Activated T-cell treated with anti-CD3 and anti-CD28 coated beads, Interleukin-2, amount 50 U/mL, for 4 hours (primary cell): ENCODE results near the gene MLLT1. TPM values are rescaled to one million over a fixed set of nuclear protein-coding genes. Genes with fewer than 3 reads are reported as not detected.

Experiments
- ATAC-seq, 2 donors: fragments of 200-7000 bp; cut with Tn5 transposase; one replicate each; pipeline ENCODE4 v1.10.0; 2021
- DNase-seq: peaks from one replicate; pipeline ENCODE4 v3.0.0-alpha.2; 2020
- H3K27me3 Mint-ChIP-seq: one replicate; pipeline ENCODE4 v1.8.0; 2021; ENCODE audit warnings: low read depth, mixed read lengths
- H3K36me3 Mint-ChIP-seq: one replicate; pipeline ENCODE4 v1.8.0; 2022; ENCODE audit warnings: mixed read lengths; ENCODE audit not compliant: insufficient read depth
- H3K4me1 Mint-ChIP-seq: one replicate; pipeline ENCODE4 v1.8.0; 2021; ENCODE audit warnings: low read depth, mixed read lengths
- H3K4me3 Mint-ChIP-seq: one replicate; pipeline ENCODE4 v1.8.0; 2021; ENCODE audit warnings: mild to moderate bottlenecking, moderate library complexity, mixed read lengths
- H3K9me3 Mint-ChIP-seq: one replicate; pipeline ENCODE4 v1.8.0; 2021; ENCODE audit warnings: mixed read lengths
- total RNA-seq, 3 donors: library from RNA; stranded (reverse); gene quantifications; one replicate each; pipeline ENCODE4 v1.2.1, GENCODE V29; 2021

The MLLT1 gene
- total RNA-seq, 3 donors from 2014 or later, result 105 to 118 (median 109) TPM

DNA sequence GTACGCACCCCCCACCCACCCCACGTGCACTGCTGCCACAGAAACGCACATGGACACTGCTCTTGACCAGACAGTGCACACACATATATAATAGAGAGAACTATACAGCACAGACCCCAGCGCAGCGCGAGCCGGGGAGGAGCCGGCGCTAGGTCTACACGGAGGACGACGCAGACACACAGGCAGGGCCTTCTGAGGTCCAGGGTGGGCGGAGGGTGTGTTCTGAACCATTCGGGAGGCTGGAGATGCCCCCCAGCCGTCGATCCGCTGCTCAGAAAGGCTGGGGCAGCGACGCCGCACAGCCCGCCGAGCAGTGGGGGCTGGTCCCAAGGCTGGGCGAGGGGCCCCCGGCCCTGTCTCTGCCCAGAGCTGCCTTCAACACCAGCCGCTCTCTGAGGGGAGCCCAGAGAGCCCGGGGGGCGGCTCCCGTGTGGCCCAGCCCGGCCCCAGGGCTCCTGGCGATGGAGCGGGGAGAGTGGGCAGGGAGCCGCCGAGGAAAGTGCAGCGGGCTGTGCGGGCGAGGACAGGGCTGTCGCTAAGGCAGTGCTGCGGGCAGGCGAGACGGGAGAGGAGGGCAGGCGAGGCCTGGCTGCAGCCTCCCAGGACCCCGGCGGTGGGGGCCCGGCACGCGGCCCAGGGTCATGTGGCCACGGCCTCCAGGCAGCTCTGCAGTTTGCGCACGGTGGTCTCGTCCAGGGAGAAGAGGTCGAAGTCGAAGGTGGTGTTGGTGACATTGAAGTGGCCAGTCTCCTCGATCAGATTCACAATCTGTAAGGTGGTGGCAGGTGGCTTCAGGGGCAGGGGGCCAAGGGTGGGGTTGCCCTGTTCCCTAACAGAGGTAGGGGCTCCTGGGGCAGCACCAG is 67.1 kb downstream of the MLLT1 start:
- Mint-ChIP-seq H3K27me3 (no peaks in the 10 kb centered on the region), H3K9me3 (no peaks in the 10 kb centered on the region), H3K4me3 (no peak overlapping the region), H3K4me1 (no peaks in the 10 kb centered on the region), H3K36me3 (peaks cover 8% of the 10 kb centered on the region)
- ATAC-seq, result no peak
- DNase-seq, result no peak

GRCh38 chr19:6211632-6212402 is 68.0 kb downstream of the MLLT1 start:
- no peaks in the 10 kb centered on the region for H3K9me3 Mint-ChIP-seq
- DNase-seq, result no peak
- H3K36me3 Mint-ChIP-seq, result peaks cover 8% of the 10 kb centered on the region
- H3K4me3 Mint-ChIP-seq, result no peak overlapping the region
- no peaks in the 10 kb centered on the region for H3K27me3 Mint-ChIP-seq
- H3K4me1 Mint-ChIP-seq, result no peaks in the 10 kb centered on the region
- ATAC-seq, result no peak

GRCh38 chr19:6210721-6211600 is 68.8 kb downstream of the MLLT1 start:
- Mint-ChIP-seq H3K36me3 (peaks cover 8% of the 10 kb centered on the region), H3K4me1 (no peaks in the 10 kb centered on the region), H3K4me3 (no peak overlapping the region), H3K27me3 (no peaks in the 10 kb centered on the region), H3K9me3 (no peaks in the 10 kb centered on the region)
- DNase-seq (no peak), ATAC-seq (no peak)

DNA sequence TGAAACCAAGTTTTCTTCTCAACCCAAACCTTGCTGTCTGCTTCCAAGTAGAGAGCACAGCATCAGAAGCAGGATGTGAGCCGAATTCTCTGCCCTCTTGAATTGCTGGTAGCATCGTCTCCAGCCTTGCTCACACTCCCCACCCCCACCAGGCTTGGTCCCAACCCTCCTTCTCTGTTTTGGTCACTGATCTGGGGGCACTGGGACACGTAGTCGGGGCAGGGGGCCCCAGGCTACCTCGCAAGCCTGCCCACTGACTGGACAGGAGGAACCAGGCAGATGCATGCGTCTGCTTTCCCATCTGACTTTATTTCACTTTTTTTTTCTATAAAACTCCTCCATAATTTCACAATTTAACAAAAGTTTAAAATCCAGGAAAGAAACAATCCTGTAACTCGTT is 69.7 kb downstream of the MLLT1 start:
- no peak for DNase-seq
- no peak for ATAC-seq
- Mint-ChIP-seq H3K4me1 (no peaks in the 10 kb centered on the region), H3K27me3 (no peaks in the 10 kb centered on the region), H3K4me3 (no peak overlapping the region), H3K9me3 (no peaks in the 10 kb centered on the region), H3K36me3 (peaks cover 8% of the 10 kb centered on the region)

GRCh38 chr19:6209680-6210079 is 70.1 kb downstream of the MLLT1 start:
- no peak for ATAC-seq
- no peak for DNase-seq

DNA sequence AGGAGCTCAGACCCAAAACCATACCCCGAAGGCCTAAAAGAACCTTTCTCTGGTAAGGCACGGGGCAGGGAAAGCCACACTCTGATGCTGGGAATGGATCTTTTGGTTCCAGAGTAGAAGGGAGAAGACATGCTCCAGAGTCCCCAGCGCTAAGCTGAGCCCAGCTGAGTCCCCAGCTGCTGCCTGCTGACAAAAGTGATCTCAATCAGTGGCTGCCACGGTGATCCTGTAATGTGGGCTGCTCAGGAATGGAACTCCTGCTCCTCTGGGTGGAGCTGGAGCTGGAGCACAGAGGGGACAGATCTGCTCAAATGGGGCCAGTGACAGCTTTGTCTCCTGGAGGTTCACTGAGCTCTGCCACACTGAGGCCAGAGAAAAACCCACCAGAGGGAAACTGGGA is 70.5 kb downstream of the MLLT1 start:
- H3K4me3 Mint-ChIP-seq, result no peak overlapping the region
- peaks cover 8% of the 10 kb centered on the region for H3K36me3 Mint-ChIP-seq
- H3K27me3 Mint-ChIP-seq, result no peaks in the 10 kb centered on the region
- no peaks in the 10 kb centered on the region for H3K4me1 Mint-ChIP-seq
- ATAC-seq, result no peak
- no peak for DNase-seq
- H3K9me3 Mint-ChIP-seq, result no peaks in the 10 kb centered on the region

More at GRCh38 chr19:6209680-6210079, 70.1 kb downstream of the MLLT1 start:
- H3K9me3 Mint-ChIP-seq, result no peaks in the 10 kb centered on the region
- peaks cover 8% of the 10 kb centered on the region for H3K36me3 Mint-ChIP-seq
- H3K4me1 Mint-ChIP-seq, result no peaks in the 10 kb centered on the region
- H3K4me3 Mint-ChIP-seq, result no peak overlapping the region
- no peaks in the 10 kb centered on the region for H3K27me3 Mint-ChIP-seq

DNA sequence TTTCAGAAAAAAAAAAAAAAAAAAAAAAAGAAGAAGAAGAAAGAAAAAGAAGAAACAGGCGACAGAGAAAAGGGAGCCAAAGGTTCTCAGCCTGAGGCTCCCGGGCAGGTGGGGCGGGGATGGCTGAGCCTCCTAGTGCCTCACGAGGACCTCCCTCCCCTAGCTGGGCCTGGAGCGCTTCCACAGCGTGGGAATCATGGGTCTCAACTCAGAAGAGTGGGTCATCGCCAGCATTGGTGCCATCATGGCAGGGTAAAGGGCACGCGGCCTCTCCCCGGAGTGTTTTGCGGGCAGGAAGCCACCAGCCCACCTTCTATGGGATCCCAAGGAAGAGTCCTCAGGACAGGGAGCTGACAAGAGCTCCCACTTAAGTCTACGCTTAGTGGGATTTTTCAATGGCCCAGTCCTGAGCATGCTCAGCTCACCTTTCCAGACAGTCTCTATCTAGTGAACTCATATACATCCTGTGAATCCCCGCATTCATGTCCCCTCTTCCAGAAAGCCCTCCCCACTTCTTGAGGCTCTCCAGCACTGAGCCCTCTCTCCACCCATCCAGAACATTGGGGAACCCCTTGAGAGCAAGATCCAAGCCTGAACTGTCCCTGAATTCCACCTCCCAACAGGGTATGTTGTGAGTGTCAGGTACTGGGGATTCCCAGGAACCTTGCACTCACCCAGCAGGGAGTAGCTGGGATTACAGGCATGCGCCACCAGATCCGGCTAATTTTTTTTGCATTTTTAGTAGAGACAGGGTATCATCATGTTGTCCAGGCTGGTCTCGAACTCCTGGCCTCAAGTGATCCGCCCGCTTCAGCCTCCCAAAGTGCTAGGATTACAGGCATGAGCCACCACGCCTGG is 74.7 kb downstream of the MLLT1 start:
- Mint-ChIP-seq H3K9me3 (no peaks in the 10 kb centered on the region), H3K4me1 (no peaks in the 10 kb centered on the region), H3K4me3 (no peak overlapping the region), H3K27me3 (no peaks in the 10 kb centered on the region), H3K36me3 (no peaks in the 10 kb centered on the region)
- ATAC-seq (no peak), DNase-seq (no peak)

GRCh38 chr19:6204212-6204611 is 75.6 kb downstream of the MLLT1 start:
- DNase-seq (no peak), ATAC-seq (no peak)
- no peaks in the 10 kb centered on the region for H3K9me3 Mint-ChIP-seq
- H3K27me3 Mint-ChIP-seq, result no peaks in the 10 kb centered on the region
- H3K4me3 Mint-ChIP-seq, result no peak overlapping the region
- no peaks in the 10 kb centered on the region for H3K36me3 Mint-ChIP-seq
- peaks cover 3% of the 10 kb centered on the region for H3K4me1 Mint-ChIP-seq

DNA sequence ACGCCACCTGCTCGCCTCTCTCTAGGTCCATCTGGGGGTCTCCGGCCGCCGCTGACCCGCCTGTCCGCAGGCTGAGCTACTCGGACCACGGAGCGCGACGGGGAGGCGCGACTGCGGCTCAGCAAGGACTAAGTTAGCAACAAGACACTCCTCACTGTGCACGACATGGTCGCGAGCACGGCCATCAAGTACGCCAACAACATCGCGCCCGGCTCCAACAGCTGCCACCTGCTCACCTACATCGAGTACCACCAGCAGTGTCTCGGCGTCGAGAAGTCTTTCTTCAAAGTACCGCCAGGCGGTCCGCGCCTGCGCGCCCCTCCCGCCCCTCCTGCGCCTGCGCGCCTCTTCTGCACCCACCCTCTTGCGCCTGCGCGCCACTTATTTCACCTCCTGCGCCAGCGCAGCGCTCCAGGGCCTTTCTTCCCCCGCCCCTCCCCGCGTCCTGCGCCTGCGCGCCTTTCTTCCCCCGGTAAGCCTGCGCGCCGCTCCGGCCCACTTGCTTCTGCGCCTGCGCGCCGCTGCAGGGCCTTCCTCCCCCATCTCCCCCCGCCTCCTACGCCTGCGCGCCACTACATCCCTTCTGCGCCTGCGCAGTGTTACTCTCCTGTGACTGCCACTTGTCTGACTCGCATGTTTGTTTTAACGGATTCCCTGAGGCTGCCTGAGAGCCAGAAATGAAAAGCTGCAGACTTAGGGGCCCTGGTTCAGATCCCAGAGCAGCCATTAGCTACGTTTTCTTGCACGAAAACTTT is 80.4 kb downstream of the MLLT1 start:
- no peaks in the 10 kb centered on the region for H3K27me3 Mint-ChIP-seq
- peak; percentile 92 to 93 for ATAC-seq
- peaks cover 4% of the 10 kb centered on the region for H3K9me3 Mint-ChIP-seq

DNA sequence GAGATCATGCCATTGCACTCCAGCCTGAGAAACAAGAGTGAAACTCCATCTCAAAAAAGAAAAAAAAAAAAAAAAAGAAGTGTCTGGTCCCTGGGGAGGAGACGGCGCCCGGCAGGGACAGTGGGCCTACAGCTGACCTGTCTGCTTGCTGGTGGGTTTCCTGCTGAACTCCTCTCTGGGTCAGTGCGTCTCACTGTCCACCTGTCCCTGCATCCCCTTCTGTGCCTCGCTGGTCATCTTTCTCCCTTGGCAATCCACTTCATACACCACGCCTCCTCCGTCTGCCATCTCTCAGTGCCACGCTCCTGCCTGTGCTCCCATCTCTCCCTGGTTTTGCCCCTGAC is 80.9 kb downstream of the MLLT1 start:
- H3K27me3 Mint-ChIP-seq, result no peaks in the 10 kb centered on the region
- H3K4me3 Mint-ChIP-seq, result peak overlapping the region; percentile 92
- H3K9me3 Mint-ChIP-seq, result peaks cover 4% of the 10 kb centered on the region
- peaks cover 12% of the 10 kb centered on the region for H3K4me1 Mint-ChIP-seq
- peaks cover 7% of the 10 kb centered on the region for H3K36me3 Mint-ChIP-seq
- peak in 1 of 2 donors; percentile 1 for ATAC-seq
- DNase-seq, result no peak

More for the DNA sequence above, 80.4 kb downstream of the MLLT1 start:
- Mint-ChIP-seq H3K4me3 (peak overlapping the region; percentile 92), H3K36me3 (peaks cover 7% of the 10 kb centered on the region), H3K4me1 (peaks cover 12% of the 10 kb centered on the region)
- peak; percentile 99 for DNase-seq

GRCh38 chr19:6196361-6196760 is 83.4 kb downstream of the MLLT1 start:
- Mint-ChIP-seq H3K9me3 (peaks cover 4% of the 10 kb centered on the region), H3K4me1 (peaks cover 12% of the 10 kb centered on the region), H3K4me3 (no peak overlapping the region), H3K27me3 (no peaks in the 10 kb centered on the region), H3K36me3 (peaks cover 7% of the 10 kb centered on the region)
- DNase-seq (no peak), ATAC-seq (no peak)

GRCh38 chr19:6188811-6189210 is 91.0 kb downstream of the MLLT1 start:
- Mint-ChIP-seq H3K4me3 (no peak overlapping the region), H3K36me3 (peaks cover 4% of the 10 kb centered on the region), H3K27me3 (peaks cover 5% of the 10 kb centered on the region), H3K4me1 (no peaks in the 10 kb centered on the region), H3K9me3 (peaks cover 9% of the 10 kb centered on the region)
- DNase-seq, result no peak
- ATAC-seq, result no peak

GRCh38 chr19:6187374-6187773 is 92.4 kb downstream of the MLLT1 start:
- Mint-ChIP-seq H3K36me3 (peaks cover 4% of the 10 kb centered on the region), H3K4me1 (no peaks in the 10 kb centered on the region), H3K27me3 (peaks cover 18% of the 10 kb centered on the region), H3K4me3 (no peak overlapping the region), H3K9me3 (peaks cover 9% of the 10 kb centered on the region)
- ATAC-seq (no peak), DNase-seq (no peak)
